DND-41 (cell line): Measurements from ENCODE around the gene CDC45.

Experiments used
- ATAC-seq: fragments of 200-7000 bp; cut with Tn5 transposase; 3 replicates; pipeline ENCODE4 v1.9.1; 2021; ENCODE audit warnings: low read depth; ENCODE audit not compliant: insufficient read depth
- DNase-seq: peaks from one replicate; pipeline ENCODE4 v3.0.0-alpha.2; 2020
- H2AFZ ChIP-seq: 2 replicates; pipeline ENCODE4 v1.6.0; 2012; ENCODE audit warnings: low read depth, low read length
- H3K27ac ChIP-seq: 2 replicates; pipeline ENCODE4 v1.5.1; 2012; ENCODE audit warnings: low read length, inconsistent platforms
- H3K27me3 ChIP-seq: fragments of 200-600 bp; sonication (generic); 2 replicates; pipeline ENCODE4 v1.6.0; 2012; ENCODE audit warnings: low read length, mild to moderate bottlenecking, inconsistent platforms; ENCODE audit not compliant: insufficient read depth, poor library complexity
- H3K36me3 ChIP-seq: 2 replicates; pipeline ENCODE4 v1.5.1; 2012; ENCODE audit warnings: low read length, inconsistent platforms; ENCODE audit not compliant: insufficient read depth
- H3K4me1 ChIP-seq: 2 replicates; pipeline ENCODE4 v1.5.1; 2012; ENCODE audit warnings: mild to moderate bottlenecking, low read length; ENCODE audit not compliant: insufficient read depth
- H3K4me2 ChIP-seq: 2 replicates; pipeline ENCODE4 v1.6.0; 2012; ENCODE audit warnings: mild to moderate bottlenecking, moderate library complexity, low read length, inconsistent platforms; ENCODE audit not compliant: insufficient read depth
- H3K4me3 ChIP-seq, 2 experiments: fragments of 200-600 bp in 1 of 2; shearing (Covaris generic) in 1 of 2; 2 replicates each; pipeline ENCODE4 v1.5.1; 2012 to 2016; ENCODE audit warnings: inconsistent platforms in 2 of 2, low read length in 2 of 2, mild to moderate bottlenecking in 2 of 2, low read depth in 1 of 2, moderate library complexity in 1 of 2
- H3K79me2 ChIP-seq: 2 replicates; pipeline ENCODE4 v1.6.0; 2012; ENCODE audit warnings: low read length, inconsistent platforms; ENCODE audit not compliant: insufficient read depth
- H3K9ac ChIP-seq: 2 replicates; pipeline ENCODE4 v1.6.0; 2012; ENCODE audit warnings: low read depth, mild to moderate bottlenecking, inconsistent platforms, low read length, moderate library complexity
- H3K9me3 ChIP-seq: 2 replicates; pipeline ENCODE4 v1.5.1; 2012; ENCODE audit warnings: low read length, moderate library complexity, mild to moderate bottlenecking, inconsistent platforms; ENCODE audit not compliant: insufficient read depth, severe bottlenecking
- H4K20me1 ChIP-seq: 2 replicates; pipeline ENCODE4 v1.6.0; 2012; ENCODE audit warnings: low read length; ENCODE audit not compliant: insufficient read depth
- CTCF ChIP-seq: IDR thresholded peaks from 2 replicates; pipeline ENCODE4 v1.5.1; 2012; ENCODE audit warnings: borderline replicate concordance, low read length, moderate library complexity, mild to moderate bottlenecking; ENCODE audit not compliant: poor library complexity, severe bottlenecking; ENCODE audit errors: extremely low read depth
- EZH2 ChIP-seq: IDR thresholded peaks from 3 replicates; pipeline ENCODE4 v1.6.1; 2012; ENCODE audit warnings: borderline replicate concordance, low read depth, mild to moderate bottlenecking, moderate library complexity, low read length, inconsistent platforms; ENCODE audit not compliant: severe bottlenecking

CDC45 gene

DNA sequence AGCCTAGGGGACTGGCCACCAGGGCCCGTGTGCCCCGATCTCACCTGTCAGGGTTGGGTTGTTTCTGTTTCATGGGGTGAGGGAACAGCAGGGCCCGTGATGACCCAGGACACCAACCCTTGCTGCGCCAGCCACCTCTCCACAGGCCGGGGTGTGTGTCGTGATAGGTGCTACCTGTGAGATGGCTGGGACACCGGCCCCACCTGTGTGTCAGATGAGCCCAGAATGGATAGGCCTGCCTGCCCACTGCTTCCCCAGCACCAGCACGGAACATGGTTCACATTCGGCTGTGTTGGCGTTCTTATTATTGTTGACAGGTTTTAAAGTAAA is 37.4 kb downstream of the CDC45 start:
- Histone ChIP-seq H3K4me3 (no peak overlapping the region), H4K20me1 (peaks cover 4% of the 10 kb centered on the region; the same call in 1 of the 2 replicates), H3K4me1 (no peaks in the 10 kb centered on the region), H3K79me2 (no peaks in the 10 kb centered on the region), H3K4me2 (no peak overlapping the region), H2AFZ (no peak overlapping the region), H3K9me3 (no peaks in the 10 kb centered on the region), H3K27ac (no peak overlapping the region), H3K36me3 (peaks cover 92% of the 10 kb centered on the region), H3K27me3 (no peaks in the 10 kb centered on the region), H3K9ac (no peak overlapping the region)
- no peak for ATAC-seq
- TF ChIP-seq CTCF (no peak), EZH2 (no peak)
- DNase-seq: no peak

DNA sequence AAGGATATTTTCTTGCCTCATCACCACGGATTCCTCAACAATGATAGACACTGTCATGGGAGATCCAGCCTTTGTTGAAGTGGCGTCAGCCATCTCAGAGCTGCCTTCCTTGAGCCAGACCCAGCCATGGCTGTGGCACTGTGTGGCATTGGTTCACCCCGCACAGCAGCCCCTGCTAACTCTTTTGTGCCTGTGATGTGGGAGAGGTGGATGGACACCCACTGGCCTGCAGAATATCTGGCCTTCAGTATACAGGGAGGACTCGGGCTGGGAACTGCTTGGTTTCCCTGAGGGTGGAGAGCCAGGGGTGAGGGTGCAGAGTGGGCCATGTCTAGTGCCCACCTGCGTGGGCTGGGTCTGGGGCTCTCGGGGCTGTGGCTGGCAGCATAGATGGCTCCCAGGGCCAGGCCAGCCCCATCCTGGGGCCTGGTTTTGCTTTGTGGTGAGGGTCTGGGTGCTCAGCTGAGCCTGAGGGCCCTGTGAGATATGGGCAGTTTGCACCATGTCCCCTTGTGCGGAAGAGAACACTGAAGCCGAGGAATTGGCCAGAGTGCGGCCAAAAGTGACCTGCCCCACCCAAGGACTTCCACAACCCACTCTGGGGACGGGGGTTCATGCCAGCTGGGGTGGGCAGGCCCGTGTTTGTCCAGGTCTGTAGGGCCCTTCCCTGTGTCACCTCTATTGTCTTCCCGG is 38.3 kb downstream of the CDC45 start:
- TF ChIP-seq CTCF (no peak), EZH2 (no peak)

GRCh38 chr22:19518635-19519034 is 38.9 kb downstream of the CDC45 start:
- Histone ChIP-seq H3K79me2 (no peaks in the 10 kb centered on the region), H3K4me3 (no peak overlapping the region), H3K27ac (no peak overlapping the region), H4K20me1 (peaks cover 9% of the 10 kb centered on the region), H3K4me1 (no peaks in the 10 kb centered on the region), H3K9me3 (no peaks in the 10 kb centered on the region), H2AFZ (no peak overlapping the region), H3K9ac (no peak overlapping the region), H3K27me3 (no peaks in the 10 kb centered on the region), H3K4me2 (no peak overlapping the region), H3K36me3 (peaks cover 92% of the 10 kb centered on the region)
- ATAC-seq (no peak), DNase-seq (no peak)
- no peak for TF ChIP-seq CTCF

More for the DNA sequence above, 38.3 kb downstream of the CDC45 start:
- Histone ChIP-seq H4K20me1 (peaks cover 9% of the 10 kb centered on the region), H3K4me1 (no peaks in the 10 kb centered on the region), H3K4me3 (no peak overlapping the region), H3K9ac (no peak overlapping the region), H2AFZ (no peak overlapping the region), H3K36me3 (peaks cover 91% of the 10 kb centered on the region), H3K79me2 (no peaks in the 10 kb centered on the region), H3K27ac (no peak overlapping the region), H3K4me2 (no peak overlapping the region), H3K27me3 (no peaks in the 10 kb centered on the region), H3K9me3 (no peaks in the 10 kb centered on the region)
- DNase-seq (no peak), ATAC-seq (no peak)
